GM19238 (cell line): Measurements from ENCODE around the gene AKR1D1.

Experiments
- DNase-seq: peaks from one replicate; pipeline ENCODE4 v3.0.0; 2011; ENCODE audit warnings: low spot score; ENCODE audit not compliant: insufficient read length

AKR1D1 gene

GRCh38 chr7:138163800-138164199 is 87.5 kb downstream of the AKR1D1 start:
- no peak for DNase-seq

DNA sequence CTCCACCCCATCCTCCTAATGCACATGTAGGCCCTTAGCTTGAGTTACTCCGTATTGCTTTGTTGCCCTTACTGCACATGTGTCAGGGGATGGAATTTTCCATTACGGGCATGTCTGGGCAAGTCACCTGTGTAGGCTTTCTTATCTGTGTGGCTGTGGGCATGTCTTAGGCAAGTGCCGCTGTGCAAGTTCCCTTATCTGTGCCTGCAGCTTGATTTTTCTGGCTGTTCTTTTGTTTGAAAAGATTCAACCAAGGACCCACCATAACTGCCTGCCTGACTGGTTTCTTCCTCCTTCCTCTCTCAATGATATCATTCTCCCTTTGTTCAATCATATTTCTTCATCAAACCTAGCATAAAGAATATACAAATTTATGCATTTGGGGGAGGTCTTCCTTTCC is 88.5 kb downstream of the AKR1D1 start:
- DNase-seq, result no peak

- DNase-seq, result no peak
Measured at GRCh38 chr7:138166681-138167080, 90.4 kb downstream of the AKR1D1 start.

DNA sequence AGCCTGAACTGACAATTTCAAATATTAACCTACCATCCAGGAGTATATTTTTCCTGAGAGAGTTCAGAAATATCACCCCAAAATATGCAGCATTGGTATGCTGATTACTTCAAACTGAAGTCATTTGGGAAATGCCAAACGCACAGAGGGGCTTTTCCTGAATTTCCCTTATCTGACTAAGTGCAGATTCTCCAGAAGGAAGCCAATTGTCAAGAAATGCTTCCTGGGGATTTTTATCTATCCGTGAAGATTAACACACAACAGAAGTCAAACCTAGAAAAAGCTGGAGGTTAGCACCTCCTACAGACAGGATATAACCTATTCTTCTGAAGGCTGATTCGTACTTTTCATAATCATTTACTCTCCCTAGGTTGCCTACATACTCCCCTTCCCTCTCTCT is 91.0 kb downstream of the AKR1D1 start:
- DNase-seq, result no peak

GRCh38 chr7:138167869-138168296 is 91.6 kb downstream of the AKR1D1 start:
- no peak for DNase-seq
